NCI-H2196 (cell line): ENCODE results near the gene SCLY.

Experiments used
- DNase-seq: peaks from one replicate; lab custom pipeline; 2025; ENCODE audit not compliant: unreplicated experiment; lab: John Stamatoyannopoulos, UW

The SCLY gene

GRCh38 chr2:238069021-238069709, 8.4 kb downstream of the SCLY start:
- DNase-seq = no peak

GRCh38 chr2:238069877-238070276, 9.1 kb downstream of the SCLY start:
- no peak for DNase-seq

GRCh38 chr2:238075397-238075796, 14.6 kb downstream of the SCLY start:
- no peak for DNase-seq

- no peak for DNase-seq
These were observed 16.5 kb downstream of the SCLY start for GRCh38 chr2:238077292-238077691.

GRCh38 chr2:238079874-238080327, 19.1 kb downstream of the SCLY start:
- no peak for DNase-seq

GRCh38 chr2:238080518-238080917, 19.7 kb downstream of the SCLY start:
- DNase-seq = no peak

GRCh38 chr2:238081150-238081549, 20.3 kb downstream of the SCLY start:
- no peak for DNase-seq

GRCh38 chr2:238081561-238081960, 20.8 kb downstream of the SCLY start:
- DNase-seq = no peak

- DNase-seq = no peak
These were observed 21.4 kb downstream of the SCLY start for GRCh38 chr2:238082151-238082550.

- DNase-seq = no peak
These were observed 22.0 kb downstream of the SCLY start for GRCh38 chr2:238082827-238083226.

- DNase-seq = no peak
These were observed 23.1 kb downstream of the SCLY start for GRCh38 chr2:238083919-238084318.

- no peak for DNase-seq
These were observed 24.0 kb downstream of the SCLY start for GRCh38 chr2:238084761-238085160.

- DNase-seq = no peak
These were observed 25.1 kb downstream of the SCLY start for GRCh38 chr2:238085899-238086298.

GRCh38 chr2:238087211-238087610, 26.4 kb downstream of the SCLY start:
- DNase-seq = no peak

- DNase-seq = no peak
These were observed 30.1 kb downstream of the SCLY start for GRCh38 chr2:238090887-238091286.

GRCh38 chr2:238091436-238092060, 30.7 kb downstream of the SCLY start:
- DNase-seq = no peak

- DNase-seq = no peak
These were observed 31.8 kb downstream of the SCLY start for GRCh38 chr2:238092486-238093035.

GRCh38 chr2:238093181-238094140, 32.7 kb downstream of the SCLY start:
- no peak for DNase-seq

GRCh38 chr2:238094438-238095022, 33.7 kb downstream of the SCLY start:
- no peak for DNase-seq

- DNase-seq = no peak
These were observed 34.3 kb downstream of the SCLY start for GRCh38 chr2:238095143-238095542.
